ENCODE results near the gene CEP112.

The CEP112 gene

DNA sequence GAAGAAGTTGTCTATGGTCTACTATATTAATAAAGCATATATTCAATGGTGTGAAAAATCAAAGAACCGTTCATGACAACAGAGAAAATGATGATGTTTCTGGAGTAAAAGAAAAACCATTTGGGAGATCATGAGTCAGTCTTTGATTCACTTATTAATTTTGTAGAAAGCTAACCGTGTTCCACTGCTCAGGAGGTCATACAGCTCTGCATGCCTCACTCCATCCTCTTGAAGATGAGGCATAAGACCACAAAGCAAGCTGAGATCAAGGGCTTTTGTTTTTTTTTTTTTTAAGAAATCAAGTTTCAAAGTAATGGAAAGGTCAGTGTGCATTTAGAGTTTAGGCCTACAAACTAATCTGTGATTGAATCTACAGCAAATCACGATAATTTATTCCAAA, 206.4 kb downstream of the CEP112 start:
- TF ChIP-seq GATA2 (IDR thresholded peaks at IDR 0.05; ENCODE audit: low read depth, low read length) = no peak
- TF ChIP-seq GATA3 (IDR thresholded peaks at IDR 0.05; ENCODE audit: low read depth, low read length) = no peak

DNA sequence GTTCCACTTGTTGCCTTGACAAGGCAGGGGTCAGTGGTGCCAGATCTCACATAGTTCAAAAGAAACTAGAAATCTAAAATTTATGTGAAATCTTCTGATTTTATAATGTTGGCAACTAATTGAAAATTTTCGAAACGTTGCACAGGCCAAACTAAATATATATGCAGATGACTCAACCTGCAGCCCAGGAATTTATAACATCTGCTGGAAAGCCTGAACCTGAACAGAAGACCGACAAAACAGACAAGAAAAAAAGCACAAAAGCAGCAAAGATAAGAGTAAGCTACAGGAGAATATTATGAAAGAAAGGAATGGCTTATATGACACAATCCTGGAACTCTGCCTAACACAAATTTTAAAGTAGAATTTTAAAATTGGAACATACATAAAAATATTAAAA, 207.6 kb downstream of the CEP112 start:
- TF ChIP-seq GATA2 (IDR thresholded peaks at IDR 0.05; ENCODE audit: low read depth, low read length) (no peak), GATA3 (IDR thresholded peaks at IDR 0.05; ENCODE audit: low read depth, low read length) (no peak)

DNA sequence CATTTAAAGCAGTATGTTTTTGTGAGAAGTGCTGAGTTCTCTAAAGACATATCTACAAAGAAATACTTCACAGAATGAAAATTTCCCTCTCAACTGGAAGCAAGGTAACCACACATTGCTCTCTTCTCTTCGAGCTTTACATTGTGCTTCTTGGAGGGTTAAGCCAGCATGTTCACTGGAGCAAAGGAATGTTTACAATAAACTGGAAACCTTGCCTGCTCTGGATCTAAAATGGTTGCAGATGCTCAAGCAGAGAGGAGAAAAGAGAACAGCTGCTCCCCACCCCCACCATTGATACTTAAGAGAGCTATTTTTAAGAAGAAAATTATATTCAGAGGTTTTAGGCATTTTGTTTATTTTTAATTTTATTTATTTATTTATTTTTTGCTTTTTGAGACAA, 213.1 kb downstream of the CEP112 start:
- TF ChIP-seq GATA3 (IDR thresholded peaks at IDR 0.05; ENCODE audit: low read depth, low read length) (no peak), GATA2 (IDR thresholded peaks at IDR 0.05; ENCODE audit: low read depth, low read length) (no peak)

DNA sequence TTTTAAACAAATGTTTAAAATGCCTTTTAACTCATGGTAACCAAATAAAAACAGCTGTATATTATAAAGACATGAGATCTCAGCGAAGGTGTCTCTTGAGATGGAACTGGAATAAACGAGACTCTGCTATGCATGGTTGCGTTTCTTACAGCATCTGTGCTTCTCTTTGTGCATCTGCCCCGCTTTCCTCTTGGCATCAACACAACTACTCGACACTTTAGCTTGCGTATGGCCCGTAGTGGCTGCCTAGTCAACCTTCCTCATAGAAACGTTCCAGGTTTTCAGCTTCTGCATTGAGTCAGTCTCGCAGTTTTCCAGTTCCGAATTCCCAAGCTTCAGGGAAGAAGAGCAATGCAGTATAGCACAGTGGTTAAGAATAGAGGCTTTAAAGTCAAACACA, 214.9 kb downstream of the CEP112 start:
- TF ChIP-seq GATA2 (IDR thresholded peaks at IDR 0.05; ENCODE audit: low read depth, low read length) (no peak), GATA3 (IDR thresholded peaks at IDR 0.05; ENCODE audit: low read depth, low read length) (no peak)

DNA sequence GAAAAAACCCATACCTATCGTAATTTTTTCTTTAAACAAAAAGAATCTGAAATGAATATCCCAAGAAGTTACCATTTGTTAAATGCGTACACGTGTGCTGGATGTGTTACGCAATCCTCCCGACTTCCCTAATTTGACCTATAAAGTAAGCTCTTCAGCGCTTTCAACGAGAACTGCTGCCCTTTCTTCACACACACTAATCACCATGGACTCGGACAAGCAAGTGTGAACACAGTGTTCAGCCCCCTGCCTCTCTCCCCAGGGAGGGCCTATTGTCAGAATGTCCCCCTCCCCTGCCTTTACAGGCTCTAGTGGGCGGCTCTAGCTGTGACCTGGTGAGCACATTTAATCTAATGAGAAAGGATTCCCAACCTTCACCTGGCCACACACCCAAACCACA, 216.1 kb downstream of the CEP112 start:
- TF ChIP-seq GATA2 (IDR thresholded peaks at IDR 0.05; ENCODE audit: low read depth, low read length) = no peak
- no peak for TF ChIP-seq GATA3 (IDR thresholded peaks at IDR 0.05; ENCODE audit: low read depth, low read length)

DNA sequence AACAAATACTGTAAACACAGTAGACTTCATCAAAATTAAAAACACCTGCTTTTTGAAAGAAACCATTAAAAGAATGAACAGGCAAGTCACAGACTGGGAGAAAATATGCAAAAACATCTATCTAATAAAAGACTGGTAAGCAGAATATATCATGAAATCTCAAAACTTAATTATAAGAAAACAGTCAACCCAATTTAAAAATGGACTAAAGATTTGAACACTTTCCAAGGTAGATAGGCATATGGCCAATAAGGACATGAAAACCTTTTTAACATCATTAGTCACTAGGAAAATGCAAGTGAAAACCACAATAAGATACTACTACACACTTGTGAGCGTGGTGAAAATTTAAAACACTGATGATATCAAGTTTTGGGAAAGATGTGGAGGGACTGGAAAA, 218.7 kb downstream of the CEP112 start:
- TF ChIP-seq GATA3 (IDR thresholded peaks at IDR 0.05; ENCODE audit: low read depth, low read length) (peak; percentile 41; the same call in 1 of the 2 replicates), GATA2 (IDR thresholded peaks at IDR 0.05; ENCODE audit: low read depth, low read length) (no peak)

DNA sequence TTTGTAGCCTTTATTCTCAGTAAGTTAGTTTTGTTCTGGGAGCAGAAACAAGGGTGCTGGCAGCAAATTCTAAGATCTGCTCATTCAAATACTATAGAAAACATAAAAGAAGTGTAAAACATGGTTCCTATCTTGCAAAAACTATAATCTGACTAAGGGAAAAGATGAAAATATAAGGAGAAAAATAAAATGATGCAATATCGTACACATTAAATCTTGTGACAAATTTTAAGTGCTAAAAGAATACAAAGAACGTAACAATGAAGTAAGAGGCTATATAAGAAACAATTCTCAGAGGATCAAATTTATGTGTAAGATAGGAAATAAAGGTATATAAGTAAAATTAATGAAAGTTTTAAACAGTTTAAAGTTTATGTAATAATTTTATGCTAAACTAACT, 224.6 kb downstream of the CEP112 start:
- no peak for TF ChIP-seq GATA2 (IDR thresholded peaks at IDR 0.05; ENCODE audit: low read depth, low read length)
- TF ChIP-seq GATA3 (IDR thresholded peaks at IDR 0.05; ENCODE audit: low read depth, low read length) = no peak

DNA sequence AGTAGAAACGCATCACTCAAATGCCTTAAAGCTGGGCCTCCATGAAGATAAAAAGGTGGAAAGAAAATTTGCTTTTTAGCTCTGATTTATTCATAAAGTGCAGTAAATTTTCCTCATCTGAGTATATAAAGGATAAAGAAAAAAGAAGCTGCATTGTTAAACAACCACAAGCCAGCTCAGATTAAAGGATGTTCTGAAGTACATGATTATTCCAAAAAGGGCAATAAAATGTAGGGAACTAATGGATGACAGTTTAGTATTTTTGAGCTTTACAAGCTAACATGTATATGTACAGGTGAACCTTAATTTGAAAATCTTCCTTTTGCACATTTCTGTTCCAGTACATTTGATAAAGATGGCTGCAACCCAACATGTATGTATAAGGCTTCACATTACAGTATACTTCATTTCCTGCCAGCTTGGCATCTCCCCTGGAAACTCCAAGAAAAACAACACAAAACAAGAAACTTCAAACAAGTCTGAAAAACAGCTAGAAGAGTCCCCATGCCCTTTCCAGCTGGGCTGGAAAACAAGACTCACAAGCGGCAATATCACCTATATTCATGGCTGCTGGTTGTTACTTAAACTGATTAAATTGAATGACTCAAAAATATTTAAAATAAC, 225.7 kb downstream of the CEP112 start:
- no peak for TF ChIP-seq GATA3 (IDR thresholded peaks at IDR 0.05; ENCODE audit: low read depth, low read length)
- TF ChIP-seq GATA2 (IDR thresholded peaks at IDR 0.05; ENCODE audit: low read depth, low read length) = no peak

DNA sequence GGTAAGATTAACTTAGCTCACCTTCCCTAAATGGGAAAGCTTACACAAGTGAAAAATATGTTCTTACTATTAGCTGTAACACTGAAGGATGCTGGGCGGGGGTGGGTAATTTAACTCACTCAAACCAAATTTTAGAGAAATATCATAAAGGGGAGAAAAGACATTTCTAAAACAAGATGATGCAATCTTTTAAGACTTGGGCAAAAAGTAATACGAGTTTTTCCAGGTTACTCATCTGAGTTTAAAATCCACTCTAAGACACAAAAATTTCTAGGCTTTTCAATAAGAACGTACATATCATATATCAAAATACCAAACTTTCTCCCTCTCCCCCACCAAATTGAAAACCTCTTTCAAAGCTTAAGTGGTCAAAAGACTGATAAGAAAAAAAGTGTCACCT, 228.8 kb downstream of the CEP112 start:
- no peak for TF ChIP-seq GATA2 (IDR thresholded peaks at IDR 0.05; ENCODE audit: low read depth, low read length)
- TF ChIP-seq GATA3 (IDR thresholded peaks at IDR 0.05; ENCODE audit: low read depth, low read length) = no peak

DNA sequence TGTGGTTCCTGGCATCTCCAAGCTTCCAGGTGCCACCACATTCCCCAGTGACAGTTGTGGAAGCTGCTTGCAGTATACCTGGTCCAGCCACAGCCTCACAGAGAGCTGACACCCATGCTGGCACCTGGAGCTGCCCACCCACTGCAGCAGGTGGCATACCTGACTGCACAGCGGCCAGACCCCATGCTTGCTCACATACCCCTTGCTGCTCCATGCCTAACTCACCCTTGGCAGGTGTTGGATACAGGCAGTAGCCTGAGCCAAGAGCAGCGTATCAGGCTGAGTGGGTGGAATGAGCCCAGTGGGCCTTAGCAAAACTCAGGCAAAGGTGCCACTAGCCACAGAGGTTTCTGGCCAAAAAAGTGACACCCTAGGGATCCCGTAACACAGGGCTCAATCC, 232.3 kb downstream of the CEP112 start:
- TF ChIP-seq GATA3 (IDR thresholded peaks at IDR 0.05; ENCODE audit: low read depth, low read length) (no peak), GATA2 (IDR thresholded peaks at IDR 0.05; ENCODE audit: low read depth, low read length) (no peak)

DNA sequence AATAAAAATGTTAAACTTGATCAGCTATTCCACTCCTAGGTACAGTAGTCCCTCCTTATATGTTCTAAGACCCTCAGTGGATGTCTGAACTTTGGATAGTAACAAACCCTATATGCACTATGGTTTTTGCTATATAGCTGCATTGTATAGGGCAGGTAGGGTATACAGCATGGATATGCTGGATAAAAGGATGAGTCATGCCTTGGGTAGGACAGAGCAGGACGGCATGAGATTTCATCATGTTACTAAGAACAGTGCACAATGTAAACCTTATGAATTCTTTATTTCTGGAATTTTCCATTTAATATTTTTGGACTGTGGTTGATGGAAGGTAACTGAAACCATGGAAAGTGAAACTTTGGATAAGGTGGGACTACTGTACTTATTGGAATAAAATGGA, 235.1 kb downstream of the CEP112 start:
- TF ChIP-seq GATA3 (IDR thresholded peaks at IDR 0.05; ENCODE audit: low read depth, low read length) (no peak), GATA2 (IDR thresholded peaks at IDR 0.05; ENCODE audit: low read depth, low read length) (no peak)

DNA sequence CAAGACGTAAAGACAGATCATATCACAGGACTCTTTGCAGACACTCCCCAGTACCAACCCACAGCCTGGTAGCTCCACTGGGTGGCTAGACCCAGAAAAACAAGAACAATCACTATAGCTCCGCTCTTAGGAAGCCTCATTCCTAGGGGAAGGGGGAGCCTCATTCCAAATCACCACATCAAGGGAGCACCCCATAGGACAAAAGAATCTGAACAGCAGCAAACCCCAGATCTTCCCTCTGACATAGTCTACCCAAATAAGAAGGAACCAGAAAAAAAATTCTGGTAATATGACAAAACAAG, 237.8 kb downstream of the CEP112 start:
- TF ChIP-seq GATA2 (IDR thresholded peaks at IDR 0.05; ENCODE audit: low read depth, low read length) = no peak
- no peak for TF ChIP-seq GATA3 (IDR thresholded peaks at IDR 0.05; ENCODE audit: low read depth, low read length)

DNA sequence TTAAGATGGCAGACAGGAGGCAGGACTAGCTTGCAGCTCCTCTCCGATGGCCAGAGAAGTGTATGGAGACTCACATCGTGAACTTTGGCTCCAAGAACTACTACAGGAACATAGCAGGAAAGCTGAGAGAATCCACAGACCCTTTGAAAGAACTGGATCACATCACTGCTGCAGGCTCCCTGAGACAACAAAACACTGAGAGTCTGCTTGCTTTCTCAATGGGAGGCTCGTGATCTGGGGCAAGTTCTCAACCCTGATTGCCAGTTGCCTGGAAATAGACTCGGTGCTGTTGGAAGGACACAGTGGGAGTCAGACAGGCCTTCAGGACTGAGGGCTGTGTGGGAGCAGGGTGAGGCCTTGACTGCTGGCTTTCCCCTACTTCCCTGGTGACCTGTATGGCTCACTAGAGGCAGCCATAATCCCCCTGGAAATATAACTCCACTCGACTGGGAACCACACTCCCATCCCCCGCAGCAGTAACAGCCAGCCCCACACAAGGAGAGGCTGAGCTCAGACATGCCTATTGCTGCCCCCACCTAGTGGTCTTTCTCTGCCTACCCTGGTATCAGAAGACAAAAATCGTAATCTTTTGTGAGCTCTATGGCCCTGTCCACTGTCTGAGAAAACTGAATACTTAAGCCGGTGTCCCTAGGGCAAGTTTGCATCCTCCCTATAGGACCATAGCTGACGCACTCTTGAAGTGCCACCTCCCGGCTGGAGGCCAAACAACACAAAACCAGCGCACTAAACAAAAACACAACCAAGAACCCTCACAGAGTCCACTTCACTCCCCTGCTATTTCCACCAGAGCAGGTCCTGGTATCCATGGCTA, 238.4 kb downstream of the CEP112 start:
- TF ChIP-seq GATA3 (IDR thresholded peaks at IDR 0.05; ENCODE audit: low read depth, low read length) (no peak), GATA2 (IDR thresholded peaks at IDR 0.05; ENCODE audit: low read depth, low read length) (no peak)

DNA sequence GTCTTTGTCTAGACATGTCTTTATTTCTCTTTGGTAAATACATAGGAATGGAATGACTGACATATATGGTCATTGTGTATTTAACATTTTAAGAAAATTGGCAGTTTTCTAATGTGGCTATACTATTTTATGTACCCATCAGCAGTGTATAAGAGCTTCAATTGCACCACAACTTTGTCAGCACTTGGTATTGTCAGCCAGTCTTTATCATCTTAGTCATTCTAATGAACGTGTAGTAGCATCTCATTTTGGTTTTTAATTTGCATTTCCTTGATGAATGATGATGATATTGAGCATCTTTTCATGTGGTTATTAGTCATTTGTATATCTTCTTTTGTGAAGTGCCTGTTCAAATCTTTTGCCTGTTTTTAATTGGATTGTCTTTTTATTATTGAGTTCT, 239.3 kb downstream of the CEP112 start:
- TF ChIP-seq GATA2 (IDR thresholded peaks at IDR 0.05; ENCODE audit: low read depth, low read length) (no peak), GATA3 (IDR thresholded peaks at IDR 0.05; ENCODE audit: low read depth, low read length) (no peak)

DNA sequence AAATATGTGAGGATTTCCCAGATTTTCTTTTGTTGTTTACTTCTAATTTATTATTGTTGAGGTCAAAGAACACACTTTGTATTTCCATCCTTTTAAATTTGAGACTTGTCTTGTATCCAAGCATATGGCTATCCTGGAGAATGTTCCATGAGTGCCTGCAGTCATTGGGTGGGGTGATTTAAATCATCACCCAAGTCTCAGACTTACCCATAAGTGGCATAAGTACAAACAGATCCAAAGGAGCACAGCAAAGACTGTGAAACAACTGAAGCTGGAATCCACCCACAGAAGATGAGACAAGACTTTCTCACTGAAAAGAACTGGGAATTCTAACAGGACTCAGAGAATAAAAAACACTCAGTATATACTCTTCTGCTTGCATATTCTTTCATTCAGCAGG, 239.9 kb downstream of the CEP112 start:
- TF ChIP-seq GATA2 (IDR thresholded peaks at IDR 0.05; ENCODE audit: low read depth, low read length) = no peak
- no peak for TF ChIP-seq GATA3 (IDR thresholded peaks at IDR 0.05; ENCODE audit: low read depth, low read length)
